Measurements from ENCODE around the gene RELN. TPM values are rescaled to one million over a fixed set of nuclear protein-coding genes. Genes with fewer than 3 reads are reported as not detected.
A peak's percentile ranks its signal among the peaks of the same experiment; 100 is the strongest.

RELN gene
- total RNA-seq, 1 donor from 2014 or later, result not detected

GRCh38 chr7:103660455-103661371, 328.7 kb downstream of the RELN start:
- DNase-seq (ENCODE audit: low read depth) (peak; percentile 88), FAIRE-seq (no peak)
- no peaks in the 10 kb centered on the region for H3K36me3 ChIP-seq (ENCODE audit: control insufficient read depth, insufficient read depth, low read length)
- no peak for TF ChIP-seq CTCF (IDR thresholded peaks at IDR 0.05; ENCODE audit: insufficient read depth, low read length, severe bottlenecking)
- H3K27me3 ChIP-seq (ENCODE audit: control insufficient read depth, insufficient read depth, low read length), result no peaks in the 10 kb centered on the region
- no peak overlapping the region for H3K4me3 ChIP-seq (ENCODE audit: low read depth, low read length)

GRCh38 chr7:103658055-103659005, 331.1 kb downstream of the RELN start:
- no peak for DNase-seq (ENCODE audit: low read depth)
- no peak overlapping the region for H3K4me3 ChIP-seq (ENCODE audit: low read depth, low read length)
- no peaks in the 10 kb centered on the region for H3K36me3 ChIP-seq (ENCODE audit: control insufficient read depth, insufficient read depth, low read length)
- H3K27me3 ChIP-seq (ENCODE audit: control insufficient read depth, insufficient read depth, low read length), result no peaks in the 10 kb centered on the region
- no peak for TF ChIP-seq CTCF (IDR thresholded peaks at IDR 0.05; ENCODE audit: insufficient read depth, low read length, severe bottlenecking)
- FAIRE-seq, result no peak

GRCh38 chr7:103657474-103657894, 332.0 kb downstream of the RELN start:
- TF ChIP-seq CTCF (IDR thresholded peaks at IDR 0.05; ENCODE audit: insufficient read depth, low read length, severe bottlenecking), result no peak
- no peak for DNase-seq (ENCODE audit: low read depth)
- H3K27me3 ChIP-seq (ENCODE audit: control insufficient read depth, insufficient read depth, low read length), result no peaks in the 10 kb centered on the region
- H3K36me3 ChIP-seq (ENCODE audit: control insufficient read depth, insufficient read depth, low read length), result no peaks in the 10 kb centered on the region
- no peak for FAIRE-seq
- H3K4me3 ChIP-seq (ENCODE audit: low read depth, low read length), result no peak overlapping the region

GRCh38 chr7:103656221-103656620, 333.2 kb downstream of the RELN start:
- DNase-seq (ENCODE audit: low read depth) (no peak), FAIRE-seq (no peak)
- TF ChIP-seq CTCF (IDR thresholded peaks at IDR 0.05; ENCODE audit: insufficient read depth, low read length, severe bottlenecking), result no peak
- no peaks in the 10 kb centered on the region for H3K27me3 ChIP-seq (ENCODE audit: control insufficient read depth, insufficient read depth, low read length)
- H3K36me3 ChIP-seq (ENCODE audit: control insufficient read depth, insufficient read depth, low read length), result no peaks in the 10 kb centered on the region
- no peak overlapping the region for H3K4me3 ChIP-seq (ENCODE audit: low read depth, low read length)

- Histone ChIP-seq H3K27me3 (ENCODE audit: control insufficient read depth, insufficient read depth, low read length) (no peaks in the 10 kb centered on the region), H3K4me3 (ENCODE audit: low read depth, low read length) (no peak overlapping the region), H3K36me3 (ENCODE audit: control insufficient read depth, insufficient read depth, low read length) (no peaks in the 10 kb centered on the region)
- DNase-seq (ENCODE audit: low read depth), result no peak
- no peak for FAIRE-seq
- no peak for TF ChIP-seq CTCF (IDR thresholded peaks at IDR 0.05; ENCODE audit: insufficient read depth, low read length, severe bottlenecking)
Observed at GRCh38 chr7:103651593-103652377, 337.7 kb downstream of the RELN start.
